Motor neuron (in vitro differentiated cells): ENCODE results near the gene CLN6. TPM values are rescaled to one million over a fixed set of nuclear protein-coding genes. Genes with fewer than 3 reads are reported as not detected.
A peak's percentile ranks its signal among the peaks of the same experiment; 100 is the strongest.
"Not testable (repeated sequence)": the region's sequence is repeated elsewhere in the genome, so short reads cannot be mapped to it uniquely, and the experiment has no call there.

ENCODE experiments used
- ATAC-seq, 8 experiments: fragments of 200-7000 bp; cut with Tn5 transposase; replicated peaks in 6 of 8; 2 replicates each; pipeline ENCODE4 v1.8.0; 2021; ENCODE audit warnings: mild to moderate bottlenecking in 8 of 8, moderate library complexity in 8 of 8
- H3K27ac ChIP-seq, 2 donors: fragments of 250-450 bp; sonication (Bioruptor Pico); 2 replicates each; pipeline ENCODE4 v1.9.0; 2021; ENCODE audit warnings: antibody characterized with exemption in 2 of 2, mild to moderate bottlenecking in 2 of 2, moderate library complexity in 1 of 2
- H3K4me1 ChIP-seq, 2 donors: fragments of 250-450 bp; sonication (Bioruptor Pico); replicated peaks in 1 of 2; 2 replicates each; pipeline ENCODE4 v1.6.1; 2021; ENCODE audit warnings: antibody characterized with exemption in 2 of 2, mild to moderate bottlenecking in 2 of 2, moderate library complexity in 1 of 2
- H3K4me3 ChIP-seq, 5 donors: fragments of 250-450 bp; sonication (Bioruptor Pico); 2 replicates each; pipeline ENCODE4 v1.9.0; 2021; ENCODE audit warnings: antibody characterized with exemption in 5 of 5, mild to moderate bottlenecking in 5 of 5, moderate library complexity in 4 of 5
- WGBS, 10 experiments: fragments of 450-650 bp; shearing (Covaris generic); methylation state at CpG; one replicate each; pipeline ENCODE4 v1.0.0; 2022; 5-methylcytosine and 5-hydroxymethylcytosine counted together
- in situ Hi-C, 9 experiments: fragments of 400-800 bp; cut with MboI; loops; one replicate each; pipeline ENCODE4 v1.15.0; 2021; ENCODE audit warnings: low sequenced_read_pairs in 9 of 9, low pct_unique_long_range_greater_than_20kb in 2 of 9; ENCODE audit not compliant: unreplicated experiment in 9 of 9
- total RNA-seq, 8 experiments: library from RNA; unstranded; fragments of 300-600 nt; gene quantifications; 2 replicates each; pipeline versions ENCODE4 v1.2.3 to v1.2.4, GENCODE V29; 2022

CLN6 gene
- total RNA-seq, 8 experiments from 2014 or later, result 6.5 to 39.7 (median 9.7) TPM

DNA sequence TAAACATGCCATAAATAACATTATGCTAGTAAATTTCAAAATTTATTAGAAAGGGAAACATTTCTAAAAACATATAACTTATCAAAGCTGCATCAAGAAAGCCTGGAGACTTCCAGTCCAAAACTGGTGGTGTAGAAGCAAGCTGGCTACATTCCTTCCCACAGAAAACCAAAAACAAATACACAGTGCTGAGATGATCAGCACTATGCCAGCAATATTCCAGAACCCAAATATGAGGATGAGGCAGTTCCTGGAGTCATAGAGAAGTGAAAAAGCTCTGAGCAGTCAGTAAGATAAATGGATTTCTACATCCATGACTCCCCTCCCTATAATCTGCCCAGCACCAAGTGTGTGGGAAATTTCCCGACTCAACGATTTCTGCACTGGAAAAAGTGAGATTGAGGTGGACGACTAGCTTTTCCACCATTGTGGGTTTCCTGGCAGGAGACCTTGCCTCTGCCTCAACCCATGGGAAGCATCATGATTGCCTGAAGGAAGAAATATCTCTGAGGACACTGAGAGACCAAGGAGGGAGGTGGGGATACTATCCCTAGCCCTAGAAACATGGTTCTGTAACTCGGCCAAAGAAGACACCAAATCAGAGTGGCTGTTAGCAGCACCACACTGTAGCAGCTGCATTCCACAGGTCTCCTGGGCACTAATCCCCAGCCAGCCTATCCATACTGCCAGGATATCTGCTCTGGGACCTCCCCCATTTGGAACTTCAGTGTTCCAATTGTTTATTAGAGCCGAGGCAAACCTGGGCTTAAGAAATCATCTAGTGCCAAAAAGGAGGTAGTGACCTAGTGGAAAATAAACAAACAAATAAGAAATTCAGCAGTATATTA, 11.8 kb upstream of the CLN6 start:
- in situ Hi-C loops, result no loop called here
- H3K4me3 ChIP-seq, result no peak overlapping the region
- 50 to 100% (median 79%) methylated on average over 1 to 5 of the region's 5 CpGs for WGBS, 10 experiments
- no peaks in the 10 kb centered on the region for H3K4me1 ChIP-seq
- no peak overlapping the region for H3K27ac ChIP-seq
- no peak for ATAC-seq

DNA sequence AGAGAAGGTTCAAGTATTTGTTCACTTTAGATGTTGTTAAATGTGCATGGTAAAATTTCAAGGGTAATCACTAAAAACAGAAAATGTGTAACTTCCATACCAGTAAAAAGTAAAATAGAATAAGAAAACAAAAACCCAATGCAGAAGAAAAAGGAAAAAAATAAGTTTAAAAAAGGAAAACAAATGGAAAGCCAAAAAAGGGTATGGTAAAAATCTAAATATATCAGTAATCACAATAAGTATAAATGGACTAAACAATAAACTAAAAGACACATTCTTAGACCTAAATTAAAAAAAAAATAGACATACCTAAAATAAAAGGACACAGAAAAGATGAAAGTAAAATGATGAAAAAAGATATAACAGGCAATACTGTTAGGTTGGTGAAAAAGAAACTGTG, 9.5 kb upstream of the CLN6 start:
- H3K4me3 ChIP-seq, result no peak overlapping the region
- in situ Hi-C loops, result no loop called here
- H3K4me1 ChIP-seq, result peaks cover 7% of the 10 kb centered on the region in 2 donors
- no peak overlapping the region for H3K27ac ChIP-seq
- ATAC-seq, result no peak

DNA sequence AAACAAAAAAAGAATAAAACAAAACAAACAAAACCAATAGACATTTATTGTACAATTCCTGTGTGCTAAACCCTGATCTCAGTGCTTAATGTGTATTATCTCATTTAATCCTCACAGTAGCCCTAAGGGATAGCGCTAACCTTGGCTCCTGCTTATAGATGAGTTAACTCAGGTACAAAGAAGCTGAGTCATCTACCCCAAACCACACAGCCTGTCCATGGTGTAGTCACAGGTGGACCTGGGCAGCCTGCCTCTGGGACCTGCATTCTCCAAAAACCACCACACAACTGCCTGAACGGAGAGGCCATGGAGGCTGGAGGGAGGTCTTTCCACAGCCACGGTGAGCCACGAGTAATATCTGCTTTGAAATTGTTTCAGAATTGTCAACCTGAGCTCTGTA, 5.5 kb upstream of the CLN6 start:
- WGBS, 10 experiments, result 40 to 100% (median 94%) methylated on average over 1 to 4 of the region's 4 CpGs; no CpG with 5 or more reads in 3 of the 10 experiments
- in situ Hi-C loops, result no loop called here
- no peak overlapping the region for H3K4me3 ChIP-seq
- no peak overlapping the region for H3K27ac ChIP-seq
- no peak for ATAC-seq
- H3K4me1 ChIP-seq, result peaks cover 26 to 33% of the 10 kb centered on the region in 2 donors

GRCh38 chr15:68234520-68234919, 5.0 kb upstream of the CLN6 start:
- H3K4me3 ChIP-seq, in situ Hi-C loops, H3K27ac ChIP-seq: not testable (repeated sequence)
- H3K4me1 ChIP-seq, result peaks cover 27 to 33% of the 10 kb centered on the region in 2 donors
- ATAC-seq, result peak in 2 of 8 experiments; percentile 4 to 15
- 66 to 100% (median 90%) methylated on average over 2 to 5 of the region's 9 CpGs; no CpG with 5 or more reads in 5 of the 10 experiments for WGBS, 10 experiments

DNA sequence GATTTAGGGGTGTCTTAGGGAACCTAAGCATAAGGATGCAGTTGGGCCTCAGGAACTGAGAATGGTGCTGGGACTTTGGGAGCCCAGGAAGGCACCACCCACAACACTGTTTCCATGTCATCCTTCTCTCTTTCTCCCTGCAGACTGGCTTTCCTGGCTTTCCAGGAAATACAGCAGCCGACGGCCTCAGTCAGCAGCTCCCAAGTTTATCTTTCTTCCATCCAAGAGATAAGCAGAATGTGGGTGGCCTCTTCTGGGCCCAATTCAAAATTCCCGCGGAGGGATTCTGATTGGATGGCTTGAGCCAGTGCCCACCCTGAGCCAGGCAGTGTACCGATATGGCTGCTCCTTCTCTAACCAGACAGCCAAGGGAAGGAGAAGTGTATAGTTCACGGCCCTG, 4.5 kb upstream of the CLN6 start:
- Histone ChIP-seq H3K4me3 (no peak overlapping the region), H3K27ac (peak overlapping the region in 1 of 2 donors; percentile 23), H3K4me1 (peaks cover 27 to 33% of the 10 kb centered on the region in 2 donors)
- 0 to 80% (median 60%) methylated on average over 1 to 3 of the region's 6 CpGs; no CpG with 5 or more reads in 5 of the 10 experiments for WGBS, 10 experiments
- ATAC-seq, result no peak
- in situ Hi-C loops, result no loop called here

- H3K4me1 ChIP-seq, result peaks cover 31 to 38% of the 10 kb centered on the region in 2 donors
- no peak for ATAC-seq
- in situ Hi-C loops, result no loop called here
- 80 to 100% (median 89%) methylated on average over 1 to 4 of the region's 6 CpGs; no CpG with 5 or more reads in 6 of the 10 experiments for WGBS, 10 experiments
- no peak overlapping the region for H3K27ac ChIP-seq
- no peak overlapping the region for H3K4me3 ChIP-seq
These were observed 3.4 kb upstream of the CLN6 start for GRCh38 chr15:68232937-68233336.

GRCh38 chr15:68232449-68232848, 2.9 kb upstream of the CLN6 start:
- Histone ChIP-seq H3K4me1 (peaks cover 36 to 38% of the 10 kb centered on the region in 2 donors), H3K4me3 (no peak overlapping the region), H3K27ac (no peak overlapping the region)
- ATAC-seq, result no peak
- in situ Hi-C loops, result no loop called here
- 0 to 100% (median 85%) methylated on average over 1 to 5 of the region's 6 CpGs; no CpG with 5 or more reads in 5 of the 10 experiments for WGBS, 10 experiments

GRCh38 chr15:68231102-68231818, 1.7 kb upstream of the CLN6 start:
- peak in 3 of 8 experiments; percentile 18 to 27 (median 21) for ATAC-seq
- 34 to 100% (median 80%) methylated on average over 1 to 5 of the region's 9 CpGs; no CpG with 5 or more reads in 3 of the 10 experiments for WGBS, 10 experiments
- Histone ChIP-seq H3K27ac (peak overlapping the region; percentile 31 to 77), H3K4me1 (peaks cover 38 to 40% of the 10 kb centered on the region in 2 donors), H3K4me3 (no peak overlapping the region)
- in situ Hi-C loops, result no loop called here

GRCh38 chr15:68230157-68231100, 901 bp upstream of the CLN6 start:
- no peak for ATAC-seq
- 13 to 92% (median 72%) methylated on average over 2 to 13 of the region's 20 CpGs; no CpG with 5 or more reads in 1 of the 10 experiments for WGBS, 10 experiments
- in situ Hi-C loops, result no loop called here
- Histone ChIP-seq H3K27ac (peak overlapping the region in 1 of 2 donors; percentile 87), H3K4me3 (peak overlapping the region; percentile 72 to 94 (median 81)), H3K4me1 (peaks cover 38 to 40% of the 10 kb centered on the region in 2 donors)

GRCh38 chr15:68228971-68229385, 550 bp downstream of the CLN6 start:
- ATAC-seq, result peak in 4 of 8 experiments; percentile 1 to 11 (median 4)
- 0 to 2% (median 0%) methylated on average over 2 to 9 of the region's 39 CpGs; no CpG with 5 or more reads in 6 of the 10 experiments for WGBS, 10 experiments
- peaks cover 31 to 32% of the 10 kb centered on the region in 2 donors for H3K4me1 ChIP-seq
- H3K4me3 ChIP-seq, result peak overlapping the region; percentile 72 to 94 (median 81)
- in situ Hi-C loops, result no loop called here
- H3K27ac ChIP-seq, result peak overlapping the region in 1 of 2 donors; percentile 90

DNA sequence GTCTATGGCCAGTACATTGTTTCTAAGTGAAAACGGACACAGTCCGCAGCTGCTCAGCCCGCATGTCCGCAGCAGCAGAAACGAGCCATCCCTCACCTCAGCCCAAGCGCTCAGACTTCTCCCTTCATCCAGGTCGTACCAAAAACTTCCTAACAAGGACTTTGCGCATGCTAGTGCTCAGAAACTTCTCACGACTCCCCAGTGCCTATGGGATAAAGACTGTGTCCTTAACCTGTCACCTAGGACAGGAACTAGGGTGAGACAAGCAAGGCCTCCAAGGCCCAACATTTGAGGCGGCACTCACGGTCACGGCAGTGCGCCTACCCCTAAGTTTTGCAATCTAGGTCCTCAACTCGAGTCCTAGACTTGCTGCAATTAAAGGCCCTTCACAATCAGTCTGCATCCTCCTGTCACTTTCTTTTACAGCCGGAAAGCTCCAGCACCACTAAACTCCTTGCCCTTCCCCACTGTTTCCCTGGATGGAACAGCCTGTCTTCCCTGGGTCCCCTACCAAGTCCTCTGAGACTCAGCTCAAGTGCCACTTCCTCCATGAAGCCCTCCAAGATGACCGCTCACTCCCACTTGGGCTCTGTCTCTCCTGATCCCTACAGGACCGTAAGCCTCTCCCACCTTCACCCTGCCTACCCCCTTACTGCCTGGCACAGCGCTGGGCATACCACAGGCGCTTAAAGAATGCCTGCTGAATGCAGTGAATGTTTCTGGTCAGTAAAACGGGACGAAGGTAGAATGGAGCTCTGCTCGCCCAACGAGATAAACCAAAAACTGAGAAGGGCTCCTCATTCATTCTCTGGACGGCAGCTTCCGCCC, 1.2 kb downstream of the CLN6 start:
- Histone ChIP-seq H3K27ac (no peak overlapping the region), H3K4me1 (peaks cover 25 to 32% of the 10 kb centered on the region in 2 donors), H3K4me3 (peak overlapping the region; percentile 72 to 94 (median 81))
- ATAC-seq, result no peak
- in situ Hi-C loops, result no loop called here
- WGBS, 10 experiments, result 5 to 68% (median 18%) methylated on average over 1 to 12 of the region's 25 CpGs; no CpG with 5 or more reads in 1 of the 10 experiments
